ENCODE data around the gene ZNF283.
"Not testable (repeated sequence)": the region's sequence is repeated elsewhere in the genome, so short reads cannot be mapped to it uniquely, and the experiment has no call there.

The ZNF283 gene

DNA sequence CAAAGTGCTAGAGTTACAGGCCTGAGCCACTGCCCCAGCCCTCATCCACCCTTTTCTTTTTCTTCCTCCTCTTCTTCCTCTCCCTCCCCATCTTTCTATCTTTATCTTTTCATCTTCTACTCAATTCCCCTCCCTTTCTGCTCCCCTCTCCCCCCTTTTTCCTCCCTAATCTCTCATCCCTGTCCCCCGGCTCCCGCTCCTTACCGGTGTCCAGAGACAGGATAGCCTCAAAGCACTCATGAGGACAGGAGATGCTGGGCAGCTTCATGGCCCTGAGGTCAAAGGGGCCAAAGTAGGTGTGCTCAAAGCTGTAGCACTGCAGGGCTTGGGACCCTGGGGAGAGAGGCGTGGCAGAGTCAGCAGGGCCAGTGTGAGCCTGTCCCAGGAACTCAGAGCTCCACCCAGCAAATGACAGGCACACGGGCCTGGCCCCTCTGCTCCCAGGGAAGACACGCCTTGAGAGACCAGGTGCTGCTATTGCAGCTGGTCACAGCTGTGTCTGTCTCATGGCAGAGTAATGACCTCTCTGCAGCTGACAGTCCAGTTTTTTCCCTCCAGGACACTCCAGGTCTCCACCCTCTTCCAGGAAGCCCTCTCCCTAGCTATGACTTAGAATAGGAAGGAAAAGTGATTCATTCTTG lies 27.5 kb upstream of the ZNF283 start:
- no peak for DNase-seq (ENCODE audit: low read depth)

DNA sequence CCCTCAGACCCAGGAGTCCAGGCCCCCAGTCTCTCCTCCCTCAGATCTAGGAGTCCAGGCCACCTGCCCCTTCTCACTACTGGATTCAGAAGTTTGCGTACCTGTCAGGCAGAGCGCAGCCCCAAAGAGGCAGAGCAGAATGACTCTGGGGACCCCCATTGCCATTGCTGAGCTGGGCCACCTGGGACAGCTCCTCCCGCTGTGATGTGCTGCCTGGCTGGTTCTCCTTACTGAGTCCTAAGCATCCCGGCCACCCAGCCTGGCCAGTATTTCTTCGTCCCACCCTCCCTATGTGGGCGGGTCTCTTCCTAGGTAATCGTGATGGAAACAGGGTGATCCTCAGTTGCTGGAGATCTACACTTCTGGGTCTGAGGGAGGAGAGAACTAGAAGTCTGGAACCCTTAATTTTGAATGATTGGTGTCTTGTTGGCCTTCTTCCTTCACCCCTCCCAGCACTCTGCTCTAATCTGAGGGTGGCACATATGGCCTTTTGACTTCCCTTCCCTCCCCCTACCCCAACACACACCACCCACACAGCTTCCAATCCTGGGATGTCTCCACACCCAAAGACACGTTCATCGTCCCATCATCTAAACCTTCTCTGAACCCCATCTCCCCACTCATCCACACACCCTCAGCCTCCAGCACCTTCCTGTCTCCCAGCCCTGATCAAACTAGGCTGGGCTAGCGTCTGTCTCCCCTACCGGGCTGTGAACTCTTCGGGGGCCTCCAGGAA lies 24.7 kb upstream of the ZNF283 start, which contains the start of gene LYPD5:
LYPD5 (minus strand) TSS at position 232 of the 736 bp plus-strand sequence; CDS start at position 165, 67 bp downstream.
- no peak for DNase-seq (ENCODE audit: low read depth)

GRCh38 chr19:43804432-43804831 lies 22.7 kb upstream of the ZNF283 start:
- no peak for DNase-seq (ENCODE audit: low read depth)

- not testable (repeated sequence) for DNase-seq (ENCODE audit: low read depth)
Observed at GRCh38 chr19:43806401-43806800, 20.7 kb upstream of the ZNF283 start.

GRCh38 chr19:43806848-43807247 lies 20.3 kb upstream of the ZNF283 start:
- DNase-seq (ENCODE audit: low read depth) = no peak

GRCh38 chr19:43807651-43808050 lies 19.5 kb upstream of the ZNF283 start:
- DNase-seq (ENCODE audit: low read depth) = no peak

- DNase-seq (ENCODE audit: low read depth) = no peak
Observed at GRCh38 chr19:43809762-43810696, 17.1 kb upstream of the ZNF283 start.

DNA sequence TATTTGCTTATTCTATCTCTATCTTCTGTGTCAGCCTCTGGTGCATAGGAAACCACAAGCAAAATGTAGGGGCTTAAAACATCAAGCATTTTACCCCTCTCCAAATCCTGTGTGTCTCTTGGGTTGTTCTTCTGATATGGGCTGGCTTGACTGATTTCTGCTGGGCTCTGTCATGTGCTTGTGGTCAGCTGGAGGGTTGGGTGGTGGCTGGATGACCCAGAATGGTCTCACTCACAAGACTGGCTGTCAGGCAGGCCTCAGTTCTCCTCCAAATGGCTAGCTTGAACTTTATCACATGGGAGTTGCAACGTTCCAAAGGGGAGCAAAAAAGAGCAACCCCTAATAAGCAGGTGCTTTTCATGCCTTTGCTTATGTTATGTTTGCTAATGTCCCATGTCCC lies 15.3 kb upstream of the ZNF283 start:
- DNase-seq (ENCODE audit: low read depth) = no peak

DNA sequence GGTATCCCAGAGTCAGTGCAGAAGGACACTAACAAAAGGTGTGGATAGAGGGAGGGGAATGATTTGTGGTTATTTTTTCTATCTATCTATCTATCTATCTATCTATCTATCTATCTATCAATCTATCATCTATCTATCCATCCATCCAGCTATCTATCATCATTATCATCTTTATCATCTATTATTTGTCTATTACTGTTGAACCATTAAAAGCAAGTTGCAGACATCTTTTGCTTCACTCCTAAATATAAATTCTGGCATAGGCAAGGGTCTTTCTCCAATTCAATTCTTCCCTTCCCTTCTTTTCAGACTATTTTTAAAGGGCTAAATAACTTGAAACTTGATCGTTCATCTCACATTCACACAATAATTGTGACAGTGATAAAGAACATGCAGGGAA lies 14.9 kb upstream of the ZNF283 start:
- no peak for DNase-seq (ENCODE audit: low read depth)

DNA sequence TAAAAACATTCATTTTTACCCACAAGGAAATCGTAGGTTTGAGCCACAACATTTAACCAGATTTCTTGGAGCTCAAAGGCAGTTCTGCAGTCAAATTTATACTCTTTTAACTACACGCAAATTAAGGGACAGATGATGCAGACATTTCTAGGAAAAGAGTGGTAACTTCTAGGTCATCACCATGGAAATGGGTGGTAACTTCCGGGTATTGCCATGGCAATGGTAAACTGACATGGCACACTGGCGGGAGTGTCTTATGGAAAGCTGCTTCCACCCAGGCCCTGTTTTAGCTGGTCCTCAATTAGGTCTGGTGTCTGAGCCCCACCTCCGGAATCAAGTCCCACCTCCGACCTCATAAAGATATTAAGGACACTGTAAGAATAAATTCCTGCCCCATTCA lies 14.4 kb upstream of the ZNF283 start:
- DNase-seq (ENCODE audit: low read depth) = no peak

DNA sequence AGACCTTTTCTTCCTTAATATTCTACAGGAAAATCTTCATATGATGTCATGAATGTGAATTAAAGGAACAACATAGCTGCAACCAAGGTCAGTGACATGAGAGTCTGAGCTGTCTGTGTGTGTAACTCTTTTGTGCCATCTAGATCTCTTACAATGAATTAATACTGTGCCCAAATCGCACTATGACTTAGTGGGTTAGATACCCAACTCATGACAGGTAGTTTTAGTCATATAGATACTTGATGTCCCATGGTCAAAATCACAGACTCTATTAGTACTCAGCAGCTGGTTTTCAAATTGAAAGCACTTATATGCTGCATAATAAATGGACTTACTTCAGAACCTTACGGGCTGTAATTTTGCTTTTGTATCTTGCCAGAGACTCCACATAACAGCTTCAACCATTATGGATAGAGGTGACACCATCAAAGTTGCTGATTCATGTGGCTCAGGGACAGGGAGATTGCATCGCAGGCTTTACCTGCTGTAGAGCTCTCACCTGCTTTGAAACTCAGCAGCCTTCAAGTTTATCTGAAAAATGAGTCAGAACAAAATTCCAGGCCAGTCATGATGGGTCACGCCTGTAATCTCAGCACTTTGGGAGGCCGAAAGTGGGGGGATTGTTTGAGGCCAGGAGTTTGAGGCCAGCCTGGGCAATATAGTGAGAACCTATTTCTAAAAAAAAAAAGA lies 12.3 kb upstream of the ZNF283 start:
- no peak for DNase-seq (ENCODE audit: low read depth)

DNA sequence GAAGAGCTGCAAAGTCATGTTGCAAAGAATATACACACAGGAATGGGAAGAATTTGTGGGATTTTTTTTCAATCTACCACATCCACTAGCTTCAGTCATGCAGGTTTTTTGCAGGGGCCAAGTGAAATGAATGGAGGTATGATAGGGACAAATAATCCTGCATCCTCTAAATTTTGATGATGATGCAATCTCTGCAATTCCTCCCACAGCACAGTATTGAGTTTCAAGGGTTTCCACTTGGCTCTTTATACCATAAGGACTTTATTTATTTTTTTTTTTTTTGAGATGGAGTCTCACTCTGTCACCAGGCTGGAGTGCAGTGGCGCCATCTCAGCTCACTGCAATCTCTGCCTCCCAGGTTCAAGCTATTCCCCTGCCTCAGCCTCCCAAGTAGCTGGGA lies 9.7 kb upstream of the ZNF283 start:
- not testable (repeated sequence) for DNase-seq (ENCODE audit: low read depth)

DNA sequence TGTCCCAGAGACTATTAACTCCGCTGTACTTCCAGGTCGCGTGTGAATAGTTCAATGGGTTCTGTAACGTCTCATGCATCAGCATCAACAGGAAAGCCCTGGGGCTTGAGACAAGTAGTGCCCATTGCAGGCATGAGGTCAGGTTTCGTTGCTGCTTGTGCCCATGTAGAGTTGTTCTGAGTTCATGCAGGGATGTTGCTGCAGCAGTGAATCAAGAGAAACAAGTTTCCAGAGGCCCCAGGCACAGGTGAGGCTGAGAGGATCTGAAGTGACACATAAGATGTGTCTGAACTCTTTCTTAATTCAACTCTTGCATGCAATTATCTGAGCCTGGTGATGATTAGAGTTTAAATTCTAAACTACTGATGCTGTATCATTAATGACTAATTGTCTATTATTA lies 8.6 kb upstream of the ZNF283 start:
- DNase-seq (ENCODE audit: low read depth) = no peak

GRCh38 chr19:43820098-43820883 lies 6.8 kb upstream of the ZNF283 start:
- no peak for DNase-seq (ENCODE audit: low read depth)

DNA sequence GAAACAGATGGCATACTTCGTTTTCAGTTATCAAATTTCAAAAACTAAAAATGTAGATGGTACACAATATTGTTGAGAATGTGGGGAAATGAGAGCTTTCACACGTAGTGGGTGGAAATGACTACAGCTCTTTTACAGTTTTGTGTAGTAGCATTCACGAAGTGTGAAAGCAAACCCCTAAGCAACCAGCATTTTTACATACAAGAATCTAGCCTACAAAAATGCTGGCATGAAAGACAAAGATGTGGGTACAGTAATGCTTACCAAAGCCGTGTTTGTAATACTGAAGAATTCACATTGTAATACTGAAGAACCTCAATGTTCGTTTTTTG lies 6.3 kb upstream of the ZNF283 start:
- DNase-seq (ENCODE audit: low read depth) = no peak

DNA sequence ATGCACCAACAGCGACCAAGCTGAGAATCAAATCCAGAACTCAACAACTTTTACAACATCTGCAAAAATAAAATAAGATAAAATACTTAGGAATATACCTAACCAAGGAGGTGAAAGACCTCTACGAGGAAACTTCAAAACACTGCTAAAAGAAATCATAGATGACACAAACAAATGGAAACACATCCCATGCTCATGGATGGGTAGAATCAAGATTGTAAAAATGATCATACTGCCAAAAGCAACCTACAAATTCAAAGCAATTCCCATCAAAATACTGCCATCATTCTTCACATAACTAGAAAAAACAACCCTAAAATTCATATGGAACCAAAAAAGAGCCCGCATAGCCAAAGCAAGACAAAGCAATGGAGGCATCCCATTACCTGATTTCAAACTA lies 3.3 kb upstream of the ZNF283 start:
- DNase-seq (ENCODE audit: low read depth) = not testable (repeated sequence)

- DNase-seq (ENCODE audit: low read depth) = not testable (repeated sequence)
Observed at GRCh38 chr19:43824572-43824971, 2.5 kb upstream of the ZNF283 start.

GRCh38 chr19:43839139-43839538 lies 12.0 kb downstream of the ZNF283 start:
- DNase-seq (ENCODE audit: low read depth) = no peak

DNA sequence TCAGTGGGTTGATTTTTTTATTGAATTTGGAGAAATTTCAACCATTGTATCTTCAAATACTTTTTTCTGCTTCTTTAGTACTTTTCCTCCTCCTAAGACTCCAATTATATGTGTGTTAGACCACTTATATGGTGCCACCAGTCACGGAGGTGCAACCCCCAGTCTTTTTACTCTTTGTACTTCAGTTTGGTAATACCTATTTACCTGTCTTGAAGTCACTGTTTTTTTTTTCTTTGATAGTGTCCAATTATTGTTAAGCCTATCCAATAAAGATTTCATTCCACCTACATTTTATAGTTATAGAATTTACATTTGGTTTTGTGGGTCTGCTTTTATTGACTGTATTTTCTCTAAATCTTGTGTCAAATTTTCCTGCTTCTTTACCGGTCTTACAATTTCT lies 14.9 kb downstream of the ZNF283 start:
- DNase-seq (ENCODE audit: low read depth) = no peak

DNA sequence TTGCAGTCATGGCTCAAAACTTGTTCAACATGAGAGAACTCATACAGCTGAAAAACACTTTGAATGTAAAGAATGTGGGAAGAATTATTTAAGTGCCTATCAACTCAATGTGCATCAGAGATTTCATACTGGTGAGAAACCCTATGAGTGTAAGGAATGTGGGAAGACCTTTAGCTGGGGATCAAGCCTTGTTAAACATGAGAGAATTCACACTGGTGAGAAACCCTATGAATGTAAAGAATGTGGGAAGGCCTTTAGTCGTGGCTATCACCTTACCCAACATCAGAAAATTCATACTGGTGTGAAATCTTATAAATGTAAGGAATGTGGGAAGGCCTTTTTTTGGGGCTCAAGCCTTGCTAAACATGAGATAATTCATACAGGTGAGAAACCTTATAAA lies 20.1 kb downstream of the ZNF283 start:
- no peak for DNase-seq (ENCODE audit: low read depth)

DNA sequence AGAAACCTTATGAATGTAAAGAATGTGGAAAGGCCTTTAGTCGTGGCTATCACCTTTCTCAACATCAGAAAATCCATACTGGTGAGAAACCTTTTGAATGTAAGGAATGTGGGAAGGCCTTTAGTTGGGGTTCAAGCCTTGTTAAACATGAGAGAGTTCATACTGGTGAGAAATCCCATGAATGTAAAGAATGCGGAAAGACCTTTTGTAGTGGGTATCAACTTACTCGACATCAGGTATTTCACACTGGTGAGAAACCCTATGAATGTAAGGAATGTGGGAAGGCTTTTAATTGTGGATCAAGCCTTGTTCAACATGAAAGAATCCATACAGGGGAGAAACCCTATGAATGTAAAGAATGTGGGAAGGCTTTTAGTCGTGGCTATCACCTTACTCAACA lies 20.8 kb downstream of the ZNF283 start:
- no peak for DNase-seq (ENCODE audit: low read depth)

Measured in T-helper 22 cell (primary cell).